Ramos (cell line): ENCODE results near the gene FAR2.
"Not testable (repeated sequence)": the region's sequence is repeated elsewhere in the genome, so short reads cannot be mapped to it uniquely, and the experiment has no call there.

ENCODE experiments used
- in situ Hi-C: fragments of 300-500 bp; cut with MboI; formaldehyde crosslinking; loops from one replicate; pipeline ENCODE4 v1.14.3; 2022; ENCODE audit warnings: low sequenced_read_pairs; ENCODE audit not compliant: unreplicated experiment

Gene FAR2

GRCh38 chr12:29152223-29152868 lies 3.3 kb downstream of the FAR2 start:
- in situ Hi-C loops = no loop called here

- in situ Hi-C loops = no loop called here
Measured at GRCh38 chr12:29152981-29153630, 4.0 kb downstream of the FAR2 start.

GRCh38 chr12:29155079-29155478 lies 6.0 kb downstream of the FAR2 start:
- in situ Hi-C loops = no loop called here

GRCh38 chr12:29157486-29157946 lies 8.4 kb downstream of the FAR2 start:
- in situ Hi-C loops = no loop called here

- in situ Hi-C loops = no loop called here
Measured at GRCh38 chr12:29158115-29158763, 9.2 kb downstream of the FAR2 start.

GRCh38 chr12:29159661-29160060 lies 10.6 kb downstream of the FAR2 start:
- in situ Hi-C loops = no loop called here

GRCh38 chr12:29160230-29160629 lies 11.2 kb downstream of the FAR2 start:
- in situ Hi-C loops = no loop called here

- in situ Hi-C loops = no loop called here
Measured at GRCh38 chr12:29163146-29163545, 14.1 kb downstream of the FAR2 start.

- in situ Hi-C loops = no loop called here
Measured at GRCh38 chr12:29164477-29165393, 15.7 kb downstream of the FAR2 start.

GRCh38 chr12:29167445-29167844 lies 18.4 kb downstream of the FAR2 start:
- in situ Hi-C loops = no loop called here

- in situ Hi-C loops = no loop called here
Measured at GRCh38 chr12:29167988-29168387, 18.9 kb downstream of the FAR2 start.

GRCh38 chr12:29169978-29170377 lies 20.9 kb downstream of the FAR2 start:
- in situ Hi-C loops = not testable (repeated sequence)

- in situ Hi-C loops = not testable (repeated sequence)
Measured at GRCh38 chr12:29170478-29171084, 21.5 kb downstream of the FAR2 start.

GRCh38 chr12:29171421-29172258 lies 22.6 kb downstream of the FAR2 start:
- in situ Hi-C loops = no loop called here

GRCh38 chr12:29176941-29177340 lies 27.9 kb downstream of the FAR2 start:
- in situ Hi-C loops = no loop called here

GRCh38 chr12:29182247-29182646 lies 33.2 kb downstream of the FAR2 start:
- in situ Hi-C loops = not testable (repeated sequence)

- in situ Hi-C loops = no loop called here
Measured at GRCh38 chr12:29187756-29188155, 38.7 kb downstream of the FAR2 start.

GRCh38 chr12:29191267-29191850 lies 42.3 kb downstream of the FAR2 start:
- in situ Hi-C loops = no loop called here

GRCh38 chr12:29198901-29199300 lies 49.8 kb downstream of the FAR2 start:
- in situ Hi-C loops = no loop called here
